ENCODE data around the gene RFESD. TPM values are rescaled to one million over a fixed set of nuclear protein-coding genes. Genes with fewer than 3 reads are reported as not detected.

Gene RFESD
- total RNA-seq, 4 donors from 2014 or later, result 0.63 to 3.7 (median 2.5) TPM

DNA sequence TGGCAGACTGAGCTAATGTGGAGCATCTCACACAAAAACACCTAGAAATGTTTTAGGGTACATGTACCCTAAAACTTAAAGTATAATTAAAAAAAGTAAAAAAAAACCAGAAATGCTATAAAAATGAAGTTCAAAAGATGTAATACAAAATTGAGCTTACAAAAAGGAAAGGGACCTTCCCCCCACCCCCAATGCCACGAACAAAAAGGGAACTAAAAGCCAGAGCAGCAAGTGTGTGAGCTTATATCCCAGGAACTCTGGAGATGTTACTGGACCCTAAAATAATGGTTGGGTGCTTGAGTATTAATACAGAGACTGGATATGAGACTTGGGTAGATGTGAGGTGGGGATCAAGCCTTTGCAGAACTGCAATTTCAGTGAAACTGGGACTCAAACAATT, 25.2 kb downstream of the RFESD start:
- Histone ChIP-seq H3K9me3 (no peaks in the 10 kb centered on the region), H3K27me3 (no peaks in the 10 kb centered on the region), H3K36me3 (no peaks in the 10 kb centered on the region), H3K27ac (no peak overlapping the region), H3K4me3 (replicated peaks in 1 of 3) (no peak overlapping the region), H3K4me1 (peaks cover 0 to 4% of the 10 kb centered on the region in 2 donors)
- no peak for DNase-seq
- WGBS, 2 donors, result 82% methylated on average over 1 of the region's 1 CpG
- TF ChIP-seq, protein P1, sequence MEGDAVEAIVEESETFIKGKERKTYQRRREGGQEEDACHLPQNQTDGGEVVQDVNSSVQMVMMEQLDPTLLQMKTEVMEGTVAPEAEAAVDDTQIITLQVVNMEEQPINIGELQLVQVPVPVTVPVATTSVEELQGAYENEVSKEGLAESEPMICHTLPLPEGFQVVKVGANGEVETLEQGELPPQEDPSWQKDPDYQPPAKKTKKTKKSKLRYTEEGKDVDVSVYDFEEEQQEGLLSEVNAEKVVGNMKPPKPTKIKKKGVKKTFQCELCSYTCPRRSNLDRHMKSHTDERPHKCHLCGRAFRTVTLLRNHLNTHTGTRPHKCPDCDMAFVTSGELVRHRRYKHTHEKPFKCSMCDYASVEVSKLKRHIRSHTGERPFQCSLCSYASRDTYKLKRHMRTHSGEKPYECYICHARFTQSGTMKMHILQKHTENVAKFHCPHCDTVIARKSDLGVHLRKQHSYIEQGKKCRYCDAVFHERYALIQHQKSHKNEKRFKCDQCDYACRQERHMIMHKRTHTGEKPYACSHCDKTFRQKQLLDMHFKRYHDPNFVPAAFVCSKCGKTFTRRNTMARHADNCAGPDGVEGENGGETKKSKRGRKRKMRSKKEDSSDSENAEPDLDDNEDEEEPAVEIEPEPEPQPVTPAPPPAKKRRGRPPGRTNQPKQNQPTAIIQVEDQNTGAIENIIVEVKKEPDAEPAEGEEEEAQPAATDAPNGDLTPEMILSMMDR (IDR thresholded peaks at IDR 0.05), result no peak
- TF ChIP-seq POLR2A (IDR thresholded peaks at IDR 0.05), result no peak
- intact Hi-C loops (cut with DNase I), result no loop called here

DNA sequence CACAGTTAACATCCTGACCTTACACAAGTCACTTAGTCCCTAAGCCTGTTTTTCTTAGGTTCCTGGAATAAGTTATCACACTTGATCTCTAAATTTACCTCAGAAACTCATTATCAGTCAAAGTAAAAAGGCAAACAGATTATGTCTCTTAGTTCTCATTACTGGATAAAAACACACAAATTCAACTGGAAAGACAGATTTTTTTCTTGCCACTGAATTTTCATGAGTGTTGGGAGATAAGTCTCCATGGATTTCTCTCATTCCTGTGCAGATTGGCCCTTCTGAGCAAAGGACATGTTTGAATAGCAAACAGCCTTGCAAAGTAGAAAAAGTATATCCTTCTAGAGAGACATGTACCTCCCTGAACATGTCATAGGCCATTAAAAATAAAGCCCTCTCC, 26.1 kb downstream of the RFESD start:
- no peaks in the 10 kb centered on the region for H3K27me3 ChIP-seq
- H3K36me3 ChIP-seq, result no peaks in the 10 kb centered on the region
- no peak for TF ChIP-seq POLR2A (IDR thresholded peaks at IDR 0.05)
- TF ChIP-seq, protein P1 (IDR thresholded peaks at IDR 0.05), result no peak
- peaks cover 0 to 4% of the 10 kb centered on the region in 2 donors for H3K4me1 ChIP-seq
- H3K9me3 ChIP-seq, result no peaks in the 10 kb centered on the region
- H3K27ac ChIP-seq, result no peak overlapping the region
- H3K4me3 ChIP-seq (replicated peaks in 1 of 3), result no peak overlapping the region
- intact Hi-C loops (cut with DNase I), result no loop called here
- DNase-seq, result no peak

DNA sequence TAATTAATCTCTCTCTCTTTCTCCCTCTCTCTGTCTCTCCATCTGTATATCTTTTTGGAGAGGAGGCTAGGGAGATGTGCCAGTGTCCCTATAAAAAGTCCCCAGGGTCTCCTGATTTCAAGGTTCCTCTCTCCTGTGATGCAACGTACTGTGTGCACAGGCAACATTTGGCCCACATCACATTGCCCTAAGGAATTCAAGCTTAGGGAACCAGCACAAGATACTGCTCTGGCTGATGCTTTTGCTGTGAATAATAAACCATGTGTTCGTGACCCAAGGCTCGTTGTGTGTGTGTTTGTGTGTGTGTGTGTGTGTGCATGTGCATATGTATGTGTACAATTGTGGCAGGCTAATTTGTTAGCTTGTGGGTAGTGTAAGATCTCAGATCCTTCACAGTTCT, 26.5 kb downstream of the RFESD start:
- no peak for TF ChIP-seq POLR2A (IDR thresholded peaks at IDR 0.05)
- TF ChIP-seq, protein P1 (IDR thresholded peaks at IDR 0.05), result no peak
- Histone ChIP-seq H3K36me3 (no peaks in the 10 kb centered on the region), H3K27ac (no peak overlapping the region), H3K27me3 (no peaks in the 10 kb centered on the region), H3K9me3 (no peaks in the 10 kb centered on the region), H3K4me3 (replicated peaks in 1 of 3) (no peak overlapping the region), H3K4me1 (peaks cover 0 to 4% of the 10 kb centered on the region in 2 donors)
- 75 to 88% methylated on average over 3 of the region's 3 CpGs for WGBS, 2 donors
- intact Hi-C loops (cut with DNase I), result no loop called here
- no peak for DNase-seq

DNA sequence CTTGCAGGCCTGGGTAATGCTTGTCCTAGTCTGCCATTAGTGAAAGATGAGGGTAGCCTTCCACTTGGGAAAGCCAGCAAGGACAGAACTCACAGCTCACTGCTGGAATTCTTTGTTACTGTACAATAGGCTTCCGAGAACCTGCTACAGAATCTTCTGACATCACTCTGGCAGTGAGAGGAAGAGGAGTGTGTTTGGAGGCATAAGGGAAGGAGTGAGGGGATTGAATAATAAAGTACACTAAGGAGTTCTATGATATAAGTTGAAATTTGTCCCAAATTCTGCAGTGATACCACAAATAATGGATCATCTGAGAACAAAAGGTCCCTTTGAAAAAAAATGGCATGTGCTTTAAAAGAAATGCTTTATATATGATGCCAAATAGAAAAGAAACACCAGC, 36.3 kb downstream of the RFESD start, which contains the start of gene SPATA9:
TSS of gene SPATA9 (minus strand) at position 101 of the 400 bp plus-strand sequence. CDS start 137 bp downstream, outside the sequence.
- Histone ChIP-seq H3K9me3 (no peaks in the 10 kb centered on the region), H3K27me3 (no peaks in the 10 kb centered on the region), H3K4me3 (replicated peaks in 1 of 3) (no peak within 1 kb of the TSS), H3K36me3 (no peaks in the 10 kb centered on the region), H3K27ac (no peak within 1 kb of the TSS), H3K4me1 (no peaks in the 10 kb centered on the region)
- WGBS, 2 donors, result 89 to 100% methylated on average over 1 of the region's 1 CpG
- TF ChIP-seq, protein P1 (IDR thresholded peaks at IDR 0.05), result no peak
- TF ChIP-seq POLR2A (IDR thresholded peaks at IDR 0.05), result no peak
- no peak for DNase-seq
- intact Hi-C loops (cut with DNase I), result no loop called here

DNA sequence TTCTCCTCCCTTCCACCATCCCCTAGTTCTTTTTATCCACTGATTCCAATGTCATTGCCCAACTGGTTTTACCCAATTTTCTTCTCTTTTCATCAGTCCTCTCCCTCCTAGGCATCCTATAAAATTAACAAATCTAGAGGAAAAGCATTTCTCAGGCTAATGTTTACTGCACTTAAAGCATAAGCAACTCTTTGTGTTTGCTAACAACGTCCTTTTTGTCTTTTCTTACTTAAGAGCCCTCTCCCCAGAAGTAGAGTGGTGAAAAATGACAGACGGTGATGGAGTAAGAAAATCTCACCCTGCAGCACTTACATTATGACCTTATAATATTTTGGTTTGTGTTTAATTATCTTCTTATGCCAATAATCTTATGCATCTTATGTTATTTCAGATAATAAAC, 37.8 kb downstream of the RFESD start:
- H3K36me3 ChIP-seq, result no peaks in the 10 kb centered on the region
- no peaks in the 10 kb centered on the region for H3K9me3 ChIP-seq
- intact Hi-C loops (cut with DNase I), result no loop called here
- no peaks in the 10 kb centered on the region for H3K27me3 ChIP-seq
- H3K4me1 ChIP-seq, result no peaks in the 10 kb centered on the region
- DNase-seq, result no peak
- H3K4me3 ChIP-seq (replicated peaks in 1 of 3), result no peak overlapping the region
- TF ChIP-seq, protein P1 (IDR thresholded peaks at IDR 0.05), result no peak
- TF ChIP-seq POLR2A (IDR thresholded peaks at IDR 0.05), result no peak
- WGBS, 2 donors, result 85 to 86% methylated on average over 2 of the region's 2 CpGs
- no peak overlapping the region for H3K27ac ChIP-seq
